HK-2 (cell line): ENCODE measurements around the gene ACACA.
"Not testable (repeated sequence)": the region's sequence is repeated elsewhere in the genome, so short reads cannot be mapped to it uniquely, and the experiment has no call there.

ENCODE experiments used
- DNase-seq: peaks from one replicate; pipeline ENCODE4 v3.0.0-alpha.2; 2018; ENCODE audit not compliant: unreplicated experiment

The ACACA gene

DNA sequence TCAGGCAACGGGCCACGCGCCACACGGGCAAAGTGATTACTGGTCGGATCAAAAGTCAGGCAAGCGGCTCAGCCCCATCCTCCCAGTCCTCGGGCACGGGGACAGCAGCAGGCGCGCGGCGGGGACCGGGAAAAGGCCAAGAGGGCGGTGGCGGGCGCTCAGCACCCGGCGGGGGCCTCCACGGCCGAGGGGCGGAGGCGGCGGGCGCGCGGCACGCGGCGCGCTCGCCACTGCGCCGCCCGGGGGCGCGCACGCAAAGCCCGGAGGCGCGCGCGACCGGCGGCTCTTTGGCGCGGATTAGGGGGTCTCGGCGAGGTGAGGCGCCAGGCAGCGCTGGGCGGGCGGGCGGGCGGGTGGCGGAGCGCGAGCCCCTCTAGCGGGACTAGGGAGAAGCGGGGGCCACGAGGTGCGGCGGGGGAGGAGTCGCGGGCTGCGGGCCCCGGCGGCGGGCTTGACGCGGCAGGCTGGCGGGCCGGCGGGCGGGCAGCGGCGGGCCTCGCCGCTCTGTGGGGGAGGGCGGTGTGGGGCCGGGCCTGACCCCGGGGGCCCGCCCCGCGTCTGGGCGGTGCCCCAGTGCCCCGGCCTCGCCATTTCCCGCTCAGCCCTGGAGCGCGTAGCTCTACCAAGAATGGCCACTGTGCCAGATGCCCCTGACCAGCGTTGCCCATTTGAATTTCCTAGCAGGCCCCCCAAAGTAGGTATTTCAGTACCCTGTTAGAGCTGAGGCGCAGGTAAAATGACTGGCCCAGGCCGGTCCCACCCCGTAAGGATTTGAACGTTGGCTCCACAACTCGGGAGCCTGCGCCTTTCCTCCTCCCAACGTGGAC lies at the start of gene ACACA, which contains the start of gene TADA2A:
TSS of gene ACACA (minus strand) at position 202 of the 827 bp plus-strand sequence. CDS start 537 bp downstream, outside the sequence.
TSS of gene TADA2A (plus strand) at position 252 of the 827 bp plus-strand sequence. CDS start 4,480 bp downstream, outside the sequence.
- peak; percentile 86 for DNase-seq

DNA sequence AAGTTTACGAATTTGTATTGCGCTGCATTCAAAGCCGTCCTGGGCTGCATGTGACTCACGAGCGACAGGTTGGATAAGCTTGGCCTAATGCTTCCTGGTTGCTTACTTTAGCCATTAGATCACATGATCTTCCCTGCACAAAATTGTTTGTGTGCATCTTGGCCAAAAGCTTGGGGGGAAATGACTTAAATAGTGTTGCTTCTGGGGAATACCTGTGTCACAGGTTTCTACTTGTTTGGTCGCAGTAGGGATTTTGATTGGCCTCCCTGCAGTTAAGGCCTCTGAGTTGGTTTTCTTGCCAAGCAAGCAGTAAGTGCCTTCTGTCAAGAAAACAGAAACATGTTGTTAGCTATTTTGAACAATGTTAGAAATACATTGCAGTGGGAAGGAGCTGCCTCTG lies 43.5 kb upstream of the ACACA start:
- DNase-seq, result no peak

DNA sequence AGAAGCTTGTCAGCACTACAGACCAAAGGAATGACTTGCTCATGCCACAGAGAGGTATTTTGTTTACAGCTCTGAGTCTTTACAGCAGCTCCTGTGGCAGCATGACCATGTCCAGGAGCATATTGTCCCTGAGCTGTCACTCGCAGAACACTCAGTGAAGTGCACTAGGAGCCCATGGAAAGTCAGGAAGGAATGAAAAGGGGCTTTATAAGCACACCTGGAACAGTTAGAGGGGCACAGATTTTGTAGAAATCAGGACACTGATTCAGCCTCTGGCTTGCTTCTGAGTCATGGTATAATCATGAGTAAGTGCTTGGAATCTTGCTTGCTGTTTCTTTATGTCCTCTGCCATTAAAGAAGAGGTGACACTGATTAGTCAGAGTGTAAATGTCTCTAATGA lies 41.0 kb upstream of the ACACA start:
- DNase-seq, result peak; percentile 7

DNA sequence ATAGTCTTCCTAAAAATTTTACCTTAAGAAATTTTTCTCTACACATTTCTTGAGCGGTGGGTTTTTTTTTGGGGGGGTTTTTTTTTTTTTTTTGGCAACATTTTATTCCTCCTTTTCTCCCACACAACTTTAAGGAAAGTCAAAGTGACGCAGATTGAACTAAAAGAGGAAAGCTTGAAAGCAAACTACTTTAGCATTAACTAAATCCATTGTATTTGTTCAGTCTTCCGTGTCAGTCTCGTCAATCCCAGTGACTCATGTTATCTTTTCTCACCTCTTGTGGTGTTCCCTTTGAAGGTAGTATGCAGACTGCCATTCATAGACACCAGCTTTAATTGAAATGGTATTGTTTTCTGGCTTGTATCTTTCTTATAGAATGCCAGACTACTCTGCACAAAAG lies 39.4 kb upstream of the ACACA start:
- no peak for DNase-seq

DNA sequence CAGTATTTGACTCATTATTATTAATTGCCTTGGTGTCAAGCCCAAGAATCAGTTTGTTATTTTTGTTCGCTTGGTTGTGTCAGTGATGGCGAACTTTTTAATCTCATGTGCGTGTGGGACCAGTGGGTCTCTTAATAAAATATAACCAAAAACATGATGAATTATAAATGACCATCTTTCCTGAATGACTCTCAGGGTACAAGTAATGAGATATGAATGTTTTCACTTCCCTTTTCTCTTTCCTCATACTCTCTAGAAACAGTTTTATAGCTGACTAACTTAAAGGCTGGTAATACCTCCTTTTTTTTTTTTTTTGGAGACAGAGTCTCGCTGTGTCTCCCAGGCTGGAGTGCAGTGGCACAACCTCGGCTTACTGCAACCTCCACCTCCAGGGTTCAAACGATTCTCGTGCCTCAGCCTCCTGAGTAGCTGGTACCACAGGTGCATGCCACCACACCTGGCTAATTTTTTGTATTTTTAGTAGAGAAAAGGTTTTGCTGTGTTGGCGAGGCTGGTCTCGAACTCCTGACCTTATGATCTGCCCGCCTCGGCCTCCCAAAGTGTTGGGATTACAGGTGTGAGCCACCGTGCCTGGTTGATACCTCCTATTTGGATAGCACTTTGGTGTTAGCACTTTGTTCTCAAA lies 34.9 kb upstream of the ACACA start:
- DNase-seq, result not testable (repeated sequence)

GRCh38 chr17:37440424-37440823 lies 33.8 kb upstream of the ACACA start:
- no peak for DNase-seq

- no peak for DNase-seq
Measured at GRCh38 chr17:37438141-37438540, 31.5 kb upstream of the ACACA start.

- DNase-seq, result no peak
Measured at GRCh38 chr17:37432671-37433070, 26.0 kb upstream of the ACACA start.

DNA sequence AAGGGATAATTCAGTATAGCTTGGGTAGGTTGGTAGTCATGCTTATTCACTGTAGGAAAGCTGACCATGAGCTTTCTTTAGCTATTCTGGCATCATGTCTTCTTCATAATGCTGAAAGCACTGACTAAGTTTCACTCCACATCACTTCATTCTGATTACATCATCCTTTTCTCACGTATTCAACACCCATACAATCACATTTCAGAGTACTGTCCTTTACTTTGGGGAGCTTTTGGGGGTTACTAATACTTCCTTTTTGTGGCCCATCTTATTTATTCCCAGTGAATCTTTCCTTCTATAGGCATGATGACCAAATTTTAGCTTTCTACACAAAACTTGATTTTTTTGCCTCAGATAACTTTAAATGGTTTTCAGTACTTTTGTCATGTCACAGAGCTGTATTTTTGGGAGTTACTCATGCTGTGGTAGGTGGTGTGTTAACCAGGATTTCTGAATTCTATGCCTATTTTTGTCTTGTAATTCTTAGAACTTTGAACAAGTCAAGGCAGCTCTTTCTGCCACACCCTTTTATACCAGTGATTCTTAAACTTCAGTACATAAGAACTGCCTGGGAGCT lies 23.5 kb upstream of the ACACA start:
- DNase-seq, result no peak

GRCh38 chr17:37429453-37429852 lies 22.8 kb upstream of the ACACA start:
- no peak for DNase-seq

DNA sequence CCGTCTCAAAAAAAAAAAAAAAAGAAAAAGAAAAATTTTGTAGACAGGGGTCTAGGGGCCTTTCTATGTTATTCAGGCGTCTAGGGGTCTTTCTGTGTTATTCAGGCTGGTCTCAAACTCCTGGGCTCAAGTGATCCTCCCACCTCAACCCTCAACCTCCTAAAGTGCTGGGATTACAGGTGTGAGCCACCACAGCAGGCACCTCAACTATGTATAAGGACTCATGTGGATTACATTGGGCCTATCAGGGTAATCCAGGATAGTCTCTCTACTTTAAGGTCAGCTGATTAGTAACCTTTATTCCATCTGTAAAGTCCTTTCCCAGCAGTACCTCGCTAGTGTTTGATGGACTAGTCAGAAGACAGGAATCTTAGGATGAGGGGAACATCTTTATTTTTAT lies 22.4 kb upstream of the ACACA start:
- no peak for DNase-seq

DNA sequence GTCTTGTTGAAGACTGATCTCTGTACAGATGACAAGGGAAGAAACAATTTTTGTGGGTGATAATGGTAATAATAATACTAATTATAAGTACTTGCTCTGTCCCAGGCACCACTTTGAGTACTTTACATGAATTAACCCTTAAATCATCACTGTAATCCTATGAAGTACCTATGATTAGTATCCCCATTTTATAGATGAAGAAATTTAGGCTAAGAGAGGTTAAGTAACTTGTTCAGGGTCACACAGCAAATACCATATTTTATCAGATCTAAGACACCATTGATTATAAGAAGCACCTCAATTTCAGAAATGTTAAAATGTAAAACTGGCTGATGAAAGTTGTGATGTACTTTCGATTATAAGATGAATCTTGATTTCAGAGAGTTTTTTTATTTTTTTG lies 18.6 kb upstream of the ACACA start:
- no peak for DNase-seq

DNA sequence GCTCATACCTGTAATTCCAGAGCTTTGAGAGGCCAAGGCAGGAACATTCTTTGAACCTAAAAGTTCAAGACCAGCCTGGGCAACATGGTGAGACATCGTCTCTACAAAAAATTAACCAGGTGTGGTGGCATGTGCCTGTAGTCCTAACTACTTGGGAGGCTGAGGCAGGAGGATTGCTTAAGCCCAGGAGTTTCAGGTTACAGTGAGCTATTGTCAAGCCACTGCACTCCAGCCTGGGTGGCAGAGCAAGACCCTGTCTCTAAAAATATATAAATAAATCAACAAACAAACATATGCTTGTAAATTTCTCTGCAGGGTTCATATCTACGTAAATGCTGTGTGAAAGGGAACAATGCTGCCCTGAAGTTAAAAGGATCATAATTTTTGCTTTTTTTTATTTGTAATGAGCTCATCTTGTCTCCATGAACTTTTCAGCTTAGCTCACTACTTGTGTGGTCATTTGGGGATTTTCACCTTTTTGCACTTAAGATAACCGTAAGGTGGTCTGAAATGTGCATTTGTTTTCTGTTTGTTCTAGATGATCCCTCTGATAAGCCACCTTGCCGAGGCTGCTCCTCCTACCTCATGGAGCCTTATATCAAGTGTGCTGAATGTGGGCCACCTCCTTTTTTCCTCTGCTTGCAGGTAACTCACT lies 16.5 kb upstream of the ACACA start:
- no peak for DNase-seq

GRCh38 chr17:37417852-37418251 lies 11.2 kb upstream of the ACACA start:
- no peak for DNase-seq

DNA sequence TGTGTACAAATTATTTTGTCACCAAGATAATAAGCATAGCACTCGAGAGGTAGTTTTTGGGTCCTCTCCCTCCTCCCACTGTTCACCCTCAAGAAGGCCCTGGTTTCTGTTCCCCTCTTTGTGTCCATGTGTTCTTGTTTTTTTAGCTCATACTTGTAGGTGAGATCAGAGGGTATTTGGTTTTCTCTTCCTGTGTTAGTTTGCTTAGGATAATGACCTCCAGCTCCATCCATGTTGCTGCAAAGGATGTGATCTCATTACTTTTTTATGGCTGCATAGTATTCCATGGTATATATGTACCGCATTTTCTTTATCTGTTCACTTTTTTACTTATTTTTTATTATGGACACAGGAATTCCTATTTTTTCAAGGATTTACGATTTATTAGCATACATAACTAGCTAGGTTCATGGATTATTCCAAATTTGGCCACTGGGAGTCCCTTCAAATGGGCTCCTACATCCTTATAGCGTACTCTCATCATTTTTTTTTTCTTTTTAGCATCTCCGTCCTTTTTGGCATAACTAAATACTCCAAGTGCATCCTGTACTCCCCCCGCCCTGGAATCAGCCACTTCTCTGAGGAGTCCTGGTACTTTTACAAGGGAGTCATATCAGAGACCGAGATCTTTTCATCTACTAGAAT lies 7.4 kb upstream of the ACACA start:
- no peak for DNase-seq

DNA sequence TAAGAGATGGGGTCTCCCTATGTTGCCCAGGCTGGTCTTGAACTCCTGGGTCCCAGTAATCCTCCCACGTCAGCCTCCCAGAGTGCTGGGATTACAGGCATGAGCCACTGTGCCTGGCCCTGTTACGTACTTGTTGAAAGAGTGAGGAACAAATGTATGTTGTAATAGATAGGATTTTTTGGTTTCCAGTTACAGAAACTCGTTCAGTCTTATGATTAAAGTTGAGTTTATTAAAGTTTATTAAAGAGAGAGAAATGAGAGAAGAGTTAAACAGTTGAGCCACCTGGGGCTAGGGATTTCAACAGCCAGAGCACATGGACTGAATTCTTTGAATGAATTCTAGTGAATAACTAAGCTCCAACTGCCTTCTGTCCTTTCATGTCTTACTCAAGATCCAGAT lies 3.7 kb upstream of the ACACA start:
- no peak for DNase-seq

GRCh38 chr17:37408145-37408479 lies 1.5 kb upstream of the ACACA start:
- not testable (repeated sequence) for DNase-seq

DNA sequence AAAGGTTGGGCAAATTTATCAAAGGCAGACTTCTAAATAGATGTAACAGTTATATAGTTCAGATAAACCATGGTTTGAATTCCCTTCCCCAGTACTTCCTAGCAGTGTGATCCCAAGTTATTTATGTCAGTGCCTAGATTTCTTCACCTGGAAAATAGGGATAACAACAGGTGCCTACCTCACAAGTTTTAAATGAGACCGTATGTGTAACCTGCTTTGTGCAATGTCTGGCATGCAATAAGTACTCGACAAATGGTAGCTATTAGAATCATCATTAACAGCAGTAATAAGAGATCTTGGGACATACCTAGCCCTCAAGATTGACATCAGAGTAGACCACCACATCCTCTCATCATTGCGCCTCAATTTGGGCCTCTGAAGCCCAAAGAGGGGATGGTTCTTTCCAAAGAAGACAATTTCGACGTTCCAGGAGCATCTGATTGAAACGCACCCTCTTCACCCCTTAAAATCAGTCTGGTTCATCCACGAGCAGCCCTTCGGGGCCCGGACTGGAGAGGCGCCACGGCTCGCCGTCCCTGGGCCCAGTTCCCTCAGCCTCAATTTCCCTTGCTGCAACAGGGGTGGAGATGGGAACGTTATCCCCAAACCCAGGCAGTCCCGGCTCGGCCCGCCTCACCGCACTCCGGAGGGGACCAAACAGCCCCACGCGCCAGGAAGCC lies 541 bp downstream of the ACACA start:
- no peak for DNase-seq

DNA sequence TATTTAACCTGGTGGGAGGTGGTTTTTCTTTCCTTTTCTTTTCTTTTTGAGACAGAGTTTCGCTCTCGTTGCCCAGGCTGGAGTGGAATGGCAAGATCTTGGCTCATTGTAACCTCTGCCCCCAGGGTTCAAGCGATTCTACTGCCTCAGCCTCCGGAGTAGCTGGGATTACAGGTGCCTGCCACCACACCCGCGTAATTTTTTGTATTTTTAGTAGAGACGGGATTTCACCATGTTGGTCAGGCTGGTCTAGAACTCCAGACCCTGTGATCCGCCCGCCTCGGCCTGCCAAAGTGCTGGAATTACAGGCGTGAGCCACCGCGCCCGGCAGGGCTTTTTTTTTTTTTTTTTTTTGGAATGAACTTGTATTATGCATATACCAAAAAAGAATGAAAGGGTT lies 1.1 kb downstream of the ACACA start:
- DNase-seq, result not testable (repeated sequence)

DNA sequence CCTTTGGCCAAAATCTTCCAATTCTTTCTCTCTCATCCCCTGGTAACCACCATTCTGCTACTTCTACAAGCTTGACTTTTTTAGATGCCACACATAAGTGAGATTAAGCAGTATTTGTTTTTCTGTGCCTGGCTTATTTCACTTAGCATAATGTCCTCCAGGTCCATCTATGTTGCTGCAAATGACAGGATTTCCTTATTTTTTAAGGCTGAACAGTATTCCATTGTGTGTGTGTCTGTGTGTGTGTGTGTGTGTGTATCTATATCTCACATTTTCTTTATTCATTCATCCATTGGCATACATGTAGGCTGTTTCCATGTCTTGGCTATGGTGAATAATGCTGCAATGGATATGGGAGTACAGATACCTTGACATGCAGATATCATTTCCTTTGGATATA lies 6.1 kb downstream of the ACACA start:
- no peak for DNase-seq

GRCh38 chr17:37399265-37399803 lies 7.3 kb downstream of the ACACA start:
- DNase-seq, result no peak
